GF-D8 (cell line): ENCODE measurements around the gene DAPK2.

Experiments used
- DNase-seq: peaks from one replicate; lab custom pipeline; 2025; lab: John Stamatoyannopoulos, UW

Gene DAPK2

DNA sequence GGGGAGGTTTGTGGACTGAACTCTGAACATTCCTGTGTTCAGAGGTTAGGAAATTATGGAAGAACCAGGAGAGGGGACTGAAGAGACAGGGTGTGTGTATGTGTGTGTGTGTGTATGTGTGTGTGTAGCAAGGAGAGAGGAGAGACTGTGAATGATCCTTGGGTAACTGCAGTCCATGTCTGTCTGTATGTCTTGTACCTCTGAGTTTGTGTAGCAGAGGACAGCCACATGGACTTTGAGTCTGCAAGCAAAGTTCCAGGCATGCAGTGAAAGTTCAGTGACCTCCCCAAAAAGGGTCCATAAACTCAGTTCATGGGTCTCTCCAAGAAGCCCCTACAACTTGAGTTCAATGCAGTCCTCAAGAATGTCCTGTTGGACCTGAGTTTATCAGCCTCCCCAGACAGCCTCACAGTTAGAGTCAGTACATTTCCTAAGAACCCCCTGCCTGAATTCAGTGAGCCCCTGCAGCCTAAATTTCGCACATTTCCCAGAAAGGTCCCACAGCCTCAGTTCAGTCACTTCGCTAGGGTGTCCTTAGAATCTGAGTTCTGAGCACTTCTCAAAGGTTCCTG, 184.3 kb downstream of the DAPK2 start:
- no peak for DNase-seq

DNA sequence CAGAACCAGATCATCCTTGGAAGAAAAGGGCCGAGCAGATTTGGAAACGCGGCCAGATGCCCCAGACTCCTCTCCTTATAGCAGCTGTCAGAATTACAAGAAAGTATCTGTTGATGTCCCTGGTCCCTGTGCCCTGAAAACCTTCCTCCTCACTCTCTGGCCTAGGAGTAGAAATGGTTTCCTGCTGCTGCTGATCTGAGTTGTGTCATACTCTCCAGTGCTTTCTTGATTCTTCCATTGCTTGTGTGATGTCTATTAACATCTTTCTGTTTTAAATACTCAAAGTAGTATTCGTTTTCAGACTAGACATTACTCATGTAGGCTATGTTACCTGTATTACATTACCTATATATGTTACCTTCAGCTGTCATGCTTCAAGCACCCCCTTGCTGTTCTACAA, 185.7 kb downstream of the DAPK2 start:
- DNase-seq: no peak

DNA sequence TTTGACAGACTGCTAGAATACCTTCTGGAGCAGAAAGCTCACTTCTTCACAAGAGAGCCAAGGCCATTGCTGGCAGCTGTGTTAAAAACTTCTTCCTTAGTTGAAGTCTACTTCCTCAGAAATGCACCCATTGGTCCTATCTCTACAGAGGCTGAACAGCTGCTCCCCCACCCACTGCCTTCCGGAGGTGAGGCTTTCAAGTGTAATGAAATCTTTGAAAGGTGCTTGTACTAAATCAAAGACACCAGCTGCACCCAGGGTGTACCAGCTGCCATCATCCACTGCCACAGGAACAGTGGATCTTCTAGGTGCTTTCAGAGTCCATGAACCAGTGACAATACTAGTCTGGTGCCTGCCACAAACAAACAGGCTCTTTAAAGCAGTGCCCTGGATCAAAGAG, 186.1 kb downstream of the DAPK2 start:
- no peak for DNase-seq

DNA sequence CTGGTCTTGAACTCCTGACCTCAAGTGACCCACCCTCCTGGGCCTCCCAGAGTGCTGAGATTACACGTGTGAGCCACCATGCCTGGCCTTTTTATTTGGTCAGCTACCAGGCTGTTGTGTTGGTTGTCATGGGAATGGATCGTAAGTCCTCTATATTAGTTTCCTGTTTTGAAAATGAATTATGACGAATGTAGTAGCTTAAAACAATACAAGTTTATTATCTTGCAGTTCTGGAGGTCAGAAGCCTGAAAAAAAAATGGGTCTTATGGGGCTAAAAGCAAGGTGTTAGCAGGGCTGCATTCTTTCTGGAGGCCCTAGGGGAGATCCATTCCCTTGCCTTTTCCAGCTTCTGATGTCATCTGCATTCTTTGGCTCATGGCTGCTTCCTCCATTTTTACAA, 187.4 kb downstream of the DAPK2 start:
- no peak for DNase-seq

DNA sequence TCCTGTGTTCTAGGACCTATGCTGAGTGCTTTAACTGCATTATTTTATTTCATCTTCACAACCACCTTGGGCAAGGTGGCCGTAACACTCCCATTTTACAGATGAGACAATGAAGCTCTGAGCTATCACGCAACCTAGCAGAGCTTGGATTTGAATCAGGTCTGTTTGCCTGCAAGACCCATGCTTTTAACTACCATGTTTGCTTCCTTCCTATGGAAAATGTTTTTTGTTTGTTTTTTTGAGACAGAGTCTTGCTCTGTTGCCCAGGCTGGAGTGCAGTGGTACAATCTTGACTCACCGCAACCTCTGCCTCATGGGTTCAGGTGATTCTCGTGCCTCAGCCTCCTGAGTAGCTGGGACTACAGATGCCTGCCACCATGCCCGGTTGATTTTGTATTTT, 187.8 kb downstream of the DAPK2 start:
- no peak for DNase-seq

DNA sequence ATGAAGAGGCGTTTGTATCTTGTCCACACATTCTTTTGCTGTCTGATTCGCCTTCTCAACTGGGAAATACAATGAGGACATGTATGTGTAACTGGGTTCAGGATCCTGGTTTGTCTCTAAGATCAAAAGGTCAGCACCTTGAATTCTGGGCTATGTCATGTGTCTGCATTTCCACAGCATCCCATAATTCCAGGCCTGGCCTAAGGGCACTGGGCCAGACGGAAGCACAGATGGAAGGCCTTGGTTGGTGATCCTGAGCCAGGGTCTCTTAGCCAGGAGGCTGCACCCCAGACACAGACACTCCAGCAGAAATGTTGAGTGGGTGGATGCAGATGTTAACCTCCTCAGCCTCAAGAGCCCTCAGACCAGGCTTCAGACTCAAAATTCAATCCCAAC, 188.8 kb downstream of the DAPK2 start:
- DNase-seq: no peak
